ENCODE data around the gene P4HA3. TPM values are rescaled to one million over a fixed set of nuclear protein-coding genes. Genes with fewer than 3 reads are reported as not detected.

P4HA3 gene
- total and polyA plus RNA-seq, 9 of the 15 experiments (the other 6 are each of a cell fraction or from before 2014, with no cell fraction given): 0.01 to 0.03 TPM; not detected in 7

DNA sequence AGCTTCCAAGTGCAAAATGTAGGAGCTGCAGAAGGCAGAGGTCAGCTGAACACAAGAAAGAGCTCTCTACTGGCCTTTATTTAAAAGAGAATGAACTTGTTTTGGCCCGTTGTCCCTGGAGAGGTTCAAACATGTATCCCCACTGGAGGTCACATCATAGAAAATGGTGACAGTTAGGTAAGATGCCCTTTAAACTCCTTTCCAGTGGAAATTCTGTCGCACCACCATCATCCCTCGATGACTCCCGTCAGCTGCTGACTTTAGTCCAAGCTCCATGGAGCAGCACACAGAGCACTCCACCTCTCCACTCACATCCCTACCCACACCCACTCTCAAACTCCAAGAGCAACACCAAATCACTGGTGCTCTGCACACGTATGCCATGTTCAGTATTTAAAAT, 15.2 kb upstream of the P4HA3 start:
- DNase-seq (ENCODE audit: extremely low read depth in 1 of 4, low spot score in 3 of 4) (no peak), FAIRE-seq (no peak), ATAC-seq (no peak)
- no peak overlapping the region for H3K9ac ChIP-seq (ENCODE audit: insufficient read depth in 1 of 2, low read depth in 2 of 2, low read length in 2 of 2)
- POLR2A ChIA-PET: no interaction called here
- no peak overlapping the region for H3K4me3 ChIP-seq
- intact Hi-C loops (cut with micrococcal nuclease): no loop called here
- peaks cover 0 to 10% of the 10 kb centered on the region in 2 experiments; a peak in 2 of 5 replicates for H3K27me3 ChIP-seq (ENCODE audit: control insufficient read depth in 2 of 2, insufficient read depth in 2 of 2, low read length in 2 of 2)
- no peak overlapping the region for H3K27ac ChIP-seq (ENCODE audit: extremely low read depth, low read depth, low read length)
- no peaks in the 10 kb centered on the region for H3K79me2 ChIP-seq (ENCODE audit: control insufficient read depth, insufficient read depth, low read length)
- WGBS (ENCODE audit: insufficient coverage, low coverage, missing lambda C conversion rate): 21% methylated on average over 5 of the region's 5 CpGs
- H3K36me3 ChIP-seq (ENCODE audit: control insufficient read depth, insufficient read depth, low read length): no peaks in the 10 kb centered on the region
- H2AFZ ChIP-seq (ENCODE audit: low read depth, low read length): no peak overlapping the region
- H3K4me1 ChIP-seq (replicated peaks in 1 of 2; ENCODE audit: control insufficient read depth in 2 of 2, insufficient read depth in 2 of 2, low read length in 2 of 2): peaks cover 3 to 8% of the 10 kb centered on the region in 2 experiments; a peak in 4 of 5 replicates
- TF ChIP-seq TOE1 (IDR thresholded peaks at IDR 0.05; ENCODE audit: borderline replicate concordance) (no peak), TOE1 (CRISPR knock-in tag; IDR thresholded peaks at IDR 0.05; ENCODE audit: borderline replicate concordance, low read depth) (no peak), FOXA1 (IDR thresholded peaks at IDR 0.05; ENCODE audit: borderline replicate concordance) (no peak), ZKSCAN8 (CRISPR knock-in tag; IDR thresholded peaks at IDR 0.05) (no peak), POLR3G (IDR thresholded peaks at IDR 0.05; ENCODE audit: extremely low read depth, insufficient read length, insufficient replicate concordance) (no peak), FOXP1 (CRISPR knock-in tag; IDR thresholded peaks at IDR 0.05) (no peak), NFE2 (IDR thresholded peaks at IDR 0.05; ENCODE audit: low read depth) (no peak), PHF8 (IDR thresholded peaks at IDR 0.05; ENCODE audit: borderline replicate concordance, low read length) (no peak)
- TF ChIP-seq, protein P1, sequence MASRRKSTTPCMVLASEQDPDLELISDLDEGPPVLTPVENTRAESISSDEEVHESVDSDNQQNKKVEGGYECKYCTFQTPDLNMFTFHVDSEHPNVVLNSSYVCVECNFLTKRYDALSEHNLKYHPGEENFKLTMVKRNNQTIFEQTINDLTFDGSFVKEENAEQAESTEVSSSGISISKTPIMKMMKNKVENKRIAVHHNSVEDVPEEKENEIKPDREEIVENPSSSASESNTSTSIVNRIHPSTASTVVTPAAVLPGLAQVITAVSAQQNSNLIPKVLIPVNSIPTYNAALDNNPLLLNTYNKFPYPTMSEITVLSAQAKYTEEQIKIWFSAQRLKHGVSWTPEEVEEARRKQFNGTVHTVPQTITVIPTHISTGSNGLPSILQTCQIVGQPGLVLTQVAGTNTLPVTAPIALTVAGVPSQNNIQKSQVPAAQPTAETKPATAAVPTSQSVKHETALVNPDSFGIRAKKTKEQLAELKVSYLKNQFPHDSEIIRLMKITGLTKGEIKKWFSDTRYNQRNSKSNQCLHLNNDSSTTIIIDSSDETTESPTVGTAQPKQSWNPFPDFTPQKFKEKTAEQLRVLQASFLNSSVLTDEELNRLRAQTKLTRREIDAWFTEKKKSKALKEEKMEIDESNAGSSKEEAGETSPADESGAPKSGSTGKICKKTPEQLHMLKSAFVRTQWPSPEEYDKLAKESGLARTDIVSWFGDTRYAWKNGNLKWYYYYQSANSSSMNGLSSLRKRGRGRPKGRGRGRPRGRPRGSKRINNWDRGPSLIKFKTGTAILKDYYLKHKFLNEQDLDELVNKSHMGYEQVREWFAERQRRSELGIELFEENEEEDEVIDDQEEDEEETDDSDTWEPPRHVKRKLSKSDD (conservative IDR thresholded peaks at IDR 0.05; ENCODE audit: low read length): no peak
- no peaks in the 10 kb centered on the region for H4K20me1 ChIP-seq (replicated peaks; ENCODE audit: control insufficient read depth, insufficient read depth, low read length)
- in situ Hi-C loops (cut with MboI): loop anchor here (10.0 kb wide), 2 partner anchors 118 to 372 kb away; partner anchors contain the start of gene DNAJB13
- H3K9me3 ChIP-seq (replicated peaks; ENCODE audit: control insufficient read depth, insufficient read depth, low read depth, low read length): no peaks in the 10 kb centered on the region
- H3K4me2 ChIP-seq (ENCODE audit: insufficient read depth, low read length): no peak overlapping the region
- BruUV-seq (replicated peaks): no TSS peak
- H3K9me1 ChIP-seq (ENCODE audit: control insufficient read depth, insufficient read depth, low read length): no peaks in the 10 kb centered on the region
- CTCF ChIA-PET (ENCODE audit: low intra/inter-chr PET ratio): interaction anchor here (0.8 kb wide), 1 partner anchor 243 kb away, joined by 3 read pairs; no protein-coding TSS in a partner anchor
